GM10266 (cell line): ENCODE data around the gene ABR.

Experiments used
- DNase-seq: peaks from one replicate; pipeline ENCODE4 v3.0.0; 2012; ENCODE audit errors: extremely low spot score
- TF ChIP-seq, protein P1 (sequence below): IDR thresholded peaks from 2 replicates; pipeline ENCODE4 v1.5.1; 2012; ENCODE audit warnings: mild to moderate bottlenecking, low read depth; ENCODE audit not compliant: control insufficient read depth, insufficient read depth; ENCODE audit errors: missing control alignments

The ABR gene

DNA sequence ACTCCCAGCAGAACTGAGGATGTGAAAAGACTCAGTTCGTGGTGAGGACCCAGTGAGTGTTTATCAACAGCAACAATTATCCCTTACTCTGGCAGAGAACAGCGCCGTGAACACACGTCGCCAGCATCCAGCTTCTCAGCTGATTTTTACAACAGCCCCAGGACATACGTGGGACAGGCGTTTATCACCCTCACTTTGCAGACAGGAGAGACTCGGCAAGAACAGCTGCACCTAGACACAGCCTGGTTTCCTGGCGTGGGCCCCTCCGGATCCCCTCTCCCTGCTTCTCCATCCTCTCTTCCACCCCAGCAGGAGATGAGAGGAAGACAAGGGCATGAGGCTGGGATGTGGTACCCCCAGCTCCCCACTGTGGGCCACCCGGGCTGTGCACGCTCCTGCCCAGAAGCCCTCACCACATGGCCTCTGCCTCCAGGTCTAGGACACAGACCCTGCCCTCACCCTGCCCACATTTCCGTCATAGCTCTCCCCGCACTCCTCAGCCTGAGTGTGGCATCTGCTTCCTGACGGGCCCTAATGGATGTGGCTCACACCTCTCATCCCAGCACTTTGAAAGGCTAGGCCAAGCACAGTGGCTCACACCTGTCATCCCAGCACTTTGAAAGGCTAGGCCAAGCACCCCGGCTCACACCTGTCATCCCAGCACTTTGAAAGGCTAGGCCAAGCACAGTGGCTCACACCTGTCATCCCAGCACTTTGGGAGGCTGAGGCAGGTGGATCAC lies 17.5 kb downstream of the ABR start:
- no peak for DNase-seq
- TF ChIP-seq, protein P1, sequence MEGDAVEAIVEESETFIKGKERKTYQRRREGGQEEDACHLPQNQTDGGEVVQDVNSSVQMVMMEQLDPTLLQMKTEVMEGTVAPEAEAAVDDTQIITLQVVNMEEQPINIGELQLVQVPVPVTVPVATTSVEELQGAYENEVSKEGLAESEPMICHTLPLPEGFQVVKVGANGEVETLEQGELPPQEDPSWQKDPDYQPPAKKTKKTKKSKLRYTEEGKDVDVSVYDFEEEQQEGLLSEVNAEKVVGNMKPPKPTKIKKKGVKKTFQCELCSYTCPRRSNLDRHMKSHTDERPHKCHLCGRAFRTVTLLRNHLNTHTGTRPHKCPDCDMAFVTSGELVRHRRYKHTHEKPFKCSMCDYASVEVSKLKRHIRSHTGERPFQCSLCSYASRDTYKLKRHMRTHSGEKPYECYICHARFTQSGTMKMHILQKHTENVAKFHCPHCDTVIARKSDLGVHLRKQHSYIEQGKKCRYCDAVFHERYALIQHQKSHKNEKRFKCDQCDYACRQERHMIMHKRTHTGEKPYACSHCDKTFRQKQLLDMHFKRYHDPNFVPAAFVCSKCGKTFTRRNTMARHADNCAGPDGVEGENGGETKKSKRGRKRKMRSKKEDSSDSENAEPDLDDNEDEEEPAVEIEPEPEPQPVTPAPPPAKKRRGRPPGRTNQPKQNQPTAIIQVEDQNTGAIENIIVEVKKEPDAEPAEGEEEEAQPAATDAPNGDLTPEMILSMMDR: no peak

DNA sequence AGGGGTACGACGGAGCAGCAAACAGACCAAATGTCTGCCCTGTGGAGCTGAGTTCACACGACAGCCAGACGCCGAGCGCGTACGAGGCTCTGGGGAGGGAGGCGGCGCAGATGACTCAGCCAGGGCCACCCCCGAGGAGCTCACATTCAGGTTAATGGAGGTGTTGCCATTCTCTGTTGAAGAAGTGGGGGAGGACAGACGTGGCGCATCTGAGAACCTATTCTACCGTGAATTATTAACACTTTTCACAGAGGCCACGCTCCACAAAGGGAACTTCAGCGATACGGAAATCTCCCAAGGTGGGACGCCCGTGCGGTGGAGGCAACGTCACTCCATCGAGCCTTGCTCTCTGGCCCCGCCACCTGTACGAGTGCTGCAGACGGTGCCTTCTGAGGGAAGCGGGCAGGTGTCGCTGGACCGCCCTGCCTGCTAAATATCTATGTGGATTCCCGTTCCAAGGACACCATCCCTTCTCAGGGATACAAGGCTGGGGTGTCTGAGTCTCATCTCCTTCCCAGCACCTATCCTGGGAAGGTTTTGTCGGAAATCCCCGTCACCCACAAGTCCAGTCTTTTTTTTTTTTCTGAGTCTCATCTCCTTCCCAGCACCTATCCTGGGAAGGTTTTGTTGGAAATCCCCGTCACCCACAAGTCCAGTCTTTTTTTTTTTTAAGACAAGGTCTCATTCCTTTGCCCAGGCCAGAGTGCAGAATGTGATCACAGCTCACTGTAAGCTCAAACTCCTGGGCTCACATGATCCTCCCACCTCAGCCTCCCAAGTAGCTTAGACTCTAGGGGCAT lies 19.0 kb downstream of the ABR start:
- no peak for DNase-seq
- TF ChIP-seq, protein P1: no peak

DNA sequence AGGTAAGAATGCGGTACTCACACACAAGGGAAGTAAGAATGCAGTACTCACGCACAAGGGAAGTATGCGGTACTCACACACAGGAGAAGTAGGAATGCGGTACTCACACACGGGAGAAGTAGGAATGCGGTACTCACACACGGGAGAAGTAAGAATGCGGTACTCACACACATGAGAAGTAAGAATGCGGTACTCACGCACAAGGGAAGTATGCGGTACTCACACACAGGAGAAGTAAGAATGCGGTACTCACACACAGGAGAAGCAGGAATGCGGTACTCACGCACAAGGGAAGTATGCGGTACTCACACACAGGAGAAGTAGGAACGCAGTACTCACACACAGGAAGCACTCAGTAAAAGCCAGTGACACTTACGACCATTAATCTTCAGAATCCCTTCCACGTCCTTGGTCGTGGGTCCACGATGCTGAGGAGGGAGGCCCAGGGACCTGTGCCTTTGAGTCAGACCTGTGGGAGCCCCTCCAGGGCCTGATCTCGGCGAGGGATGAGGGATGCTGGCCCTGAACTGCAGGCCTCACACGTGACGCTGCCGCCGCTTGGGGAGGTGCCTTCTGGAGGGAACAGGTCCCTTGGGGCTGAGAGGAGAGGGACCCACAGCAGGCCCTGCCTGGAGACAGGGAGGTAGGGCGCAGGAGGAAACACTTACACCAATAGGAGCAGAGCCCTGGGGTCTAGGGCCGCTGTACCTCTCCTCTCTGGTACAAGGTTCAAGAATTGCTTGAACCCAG lies 20.2 kb downstream of the ABR start:
- DNase-seq: no peak
- TF ChIP-seq, protein P1: no peak

DNA sequence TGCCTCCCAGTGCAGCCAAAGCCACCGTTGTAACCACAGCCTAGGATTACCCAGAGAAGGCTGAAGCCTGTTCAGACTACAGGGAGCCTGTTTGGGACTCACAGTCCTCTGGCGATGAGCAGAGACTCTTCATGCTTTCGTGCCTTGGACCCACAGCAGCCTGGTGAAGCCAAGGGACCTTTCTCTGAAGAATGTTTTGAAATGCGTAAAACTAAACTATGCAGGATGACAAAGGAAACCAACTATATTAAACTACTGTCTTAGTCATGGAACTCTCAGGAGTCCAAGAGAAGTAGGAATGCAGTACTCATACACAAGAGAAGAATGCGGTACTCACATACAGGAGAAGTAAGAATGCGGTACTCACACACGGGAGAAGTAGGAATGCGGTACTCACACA lies 20.9 kb downstream of the ABR start:
- TF ChIP-seq, protein P1: no peak
- no peak for DNase-seq

DNA sequence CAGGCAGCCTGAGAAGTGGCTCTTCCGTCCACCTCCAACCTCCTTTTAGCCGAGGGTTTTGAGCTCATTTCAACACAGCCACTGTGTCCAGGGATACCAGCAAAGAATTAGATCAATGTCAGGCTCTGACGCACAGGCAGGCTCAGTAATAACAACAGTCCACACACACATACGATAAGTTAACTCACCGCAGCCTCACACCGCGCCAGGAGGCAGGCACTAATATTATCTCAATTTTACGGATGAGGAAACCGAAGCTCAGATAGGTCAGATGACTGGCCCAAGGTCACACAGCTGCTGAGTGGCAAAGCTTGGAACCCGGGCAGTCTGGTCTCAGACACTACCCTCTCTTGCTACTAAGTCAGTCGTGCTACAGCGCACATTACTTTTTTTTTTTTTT lies 22.9 kb downstream of the ABR start:
- no peak for DNase-seq
- TF ChIP-seq, protein P1: no peak

DNA sequence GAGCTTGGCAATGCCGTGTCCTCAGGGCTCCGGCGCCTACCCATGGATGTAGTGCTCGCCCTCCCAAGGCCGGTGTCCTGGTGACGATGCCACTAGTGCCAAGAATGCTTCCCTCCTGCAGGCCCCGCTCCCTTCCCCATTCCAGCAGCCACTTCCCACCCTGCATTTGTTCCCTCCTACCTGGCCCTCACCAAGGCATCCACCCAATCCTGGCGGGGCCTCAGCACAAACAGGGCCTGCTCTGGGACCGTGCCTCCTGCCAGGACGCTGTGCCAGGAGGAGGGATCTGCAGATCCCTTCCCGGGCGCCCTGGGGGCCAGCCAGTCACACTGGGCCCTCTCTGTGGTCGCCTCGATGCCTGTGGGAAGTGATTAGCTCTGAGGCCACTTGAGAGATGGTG lies 25.1 kb downstream of the ABR start:
- no peak for DNase-seq
- TF ChIP-seq, protein P1: no peak
